ENCODE measurements around the gene PPFIA2. TPM values are rescaled to one million over a fixed set of nuclear protein-coding genes. Genes with fewer than 3 reads are reported as not detected.
"Not testable (repeated sequence)": the region's sequence is repeated elsewhere in the genome, so short reads cannot be mapped to it uniquely, and the experiment has no call there.

The PPFIA2 gene
- total RNA-seq, 4 donors from 2014 or later, result 0.69 to 9.1 (median 1.2) TPM

DNA sequence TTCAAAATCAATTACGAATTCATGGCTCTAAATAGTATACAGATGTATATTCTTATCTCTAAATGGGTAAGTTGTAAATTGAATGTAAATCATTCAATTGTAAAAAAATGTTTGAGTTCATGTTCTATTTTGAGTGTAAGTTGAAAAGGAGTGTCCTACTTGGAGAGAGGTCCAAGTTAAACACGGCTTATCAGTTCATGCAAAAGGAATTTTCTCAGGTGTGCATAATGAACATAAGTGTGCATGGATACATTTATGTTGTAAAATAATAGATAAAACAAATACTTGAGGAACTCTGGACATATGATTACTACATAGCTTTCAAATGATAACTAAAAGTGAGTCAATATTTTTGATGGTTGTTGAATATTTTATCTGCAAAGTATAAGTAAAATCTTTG lies 79.5 kb downstream of the PPFIA2 start:
- TF ChIP-seq, protein P1, sequence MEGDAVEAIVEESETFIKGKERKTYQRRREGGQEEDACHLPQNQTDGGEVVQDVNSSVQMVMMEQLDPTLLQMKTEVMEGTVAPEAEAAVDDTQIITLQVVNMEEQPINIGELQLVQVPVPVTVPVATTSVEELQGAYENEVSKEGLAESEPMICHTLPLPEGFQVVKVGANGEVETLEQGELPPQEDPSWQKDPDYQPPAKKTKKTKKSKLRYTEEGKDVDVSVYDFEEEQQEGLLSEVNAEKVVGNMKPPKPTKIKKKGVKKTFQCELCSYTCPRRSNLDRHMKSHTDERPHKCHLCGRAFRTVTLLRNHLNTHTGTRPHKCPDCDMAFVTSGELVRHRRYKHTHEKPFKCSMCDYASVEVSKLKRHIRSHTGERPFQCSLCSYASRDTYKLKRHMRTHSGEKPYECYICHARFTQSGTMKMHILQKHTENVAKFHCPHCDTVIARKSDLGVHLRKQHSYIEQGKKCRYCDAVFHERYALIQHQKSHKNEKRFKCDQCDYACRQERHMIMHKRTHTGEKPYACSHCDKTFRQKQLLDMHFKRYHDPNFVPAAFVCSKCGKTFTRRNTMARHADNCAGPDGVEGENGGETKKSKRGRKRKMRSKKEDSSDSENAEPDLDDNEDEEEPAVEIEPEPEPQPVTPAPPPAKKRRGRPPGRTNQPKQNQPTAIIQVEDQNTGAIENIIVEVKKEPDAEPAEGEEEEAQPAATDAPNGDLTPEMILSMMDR (IDR thresholded peaks at IDR 0.05), result no peak
- ATAC-seq (ENCODE audit: low FRiP score) (no peak), DNase-seq (ENCODE audit: low spot score) (no peak)

DNA sequence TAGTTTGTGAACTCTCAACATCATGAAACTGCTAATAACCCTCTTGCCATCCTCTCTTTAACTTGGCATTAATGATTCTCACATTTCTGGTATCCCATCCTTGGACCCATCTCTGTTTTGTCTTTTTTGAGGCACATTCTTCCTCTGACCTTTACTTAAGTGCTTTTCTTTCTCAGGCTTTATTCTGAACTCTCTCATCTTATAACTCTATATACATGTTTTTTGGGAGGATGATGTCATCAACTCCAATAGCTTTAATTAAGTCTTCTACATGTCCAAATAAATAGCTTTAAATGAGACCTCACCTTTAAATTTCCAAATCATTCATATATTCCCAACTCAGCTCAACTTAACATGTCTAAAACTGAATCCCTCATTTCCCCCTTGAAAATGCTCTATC lies 88.4 kb downstream of the PPFIA2 start:
- TF ChIP-seq, protein P1 (IDR thresholded peaks at IDR 0.05), result no peak
- no peak for ATAC-seq (ENCODE audit: low FRiP score)
- no peak for DNase-seq (ENCODE audit: low spot score)

DNA sequence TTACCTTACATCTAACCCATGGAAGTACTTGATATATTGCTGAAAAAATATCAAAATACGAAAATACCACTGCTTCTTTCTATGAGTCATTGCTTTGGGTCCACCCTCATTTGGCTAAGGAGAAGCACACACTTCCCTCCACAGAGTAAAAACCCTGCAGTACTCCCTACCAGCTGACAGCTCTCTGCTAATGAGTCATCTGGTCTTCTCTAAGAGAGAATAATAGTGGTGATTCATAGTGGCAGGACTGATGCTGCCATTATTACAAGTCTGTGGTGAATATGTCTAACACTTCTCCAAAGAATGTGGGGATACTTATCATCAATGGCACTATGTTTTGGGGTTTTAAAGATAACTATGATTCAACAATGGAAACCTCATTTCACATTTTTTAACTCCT lies 90.7 kb downstream of the PPFIA2 start:
- ATAC-seq (ENCODE audit: low FRiP score), result peak; percentile 95
- DNase-seq (ENCODE audit: low spot score), result no peak
- TF ChIP-seq, protein P1 (IDR thresholded peaks at IDR 0.05), result no peak

DNA sequence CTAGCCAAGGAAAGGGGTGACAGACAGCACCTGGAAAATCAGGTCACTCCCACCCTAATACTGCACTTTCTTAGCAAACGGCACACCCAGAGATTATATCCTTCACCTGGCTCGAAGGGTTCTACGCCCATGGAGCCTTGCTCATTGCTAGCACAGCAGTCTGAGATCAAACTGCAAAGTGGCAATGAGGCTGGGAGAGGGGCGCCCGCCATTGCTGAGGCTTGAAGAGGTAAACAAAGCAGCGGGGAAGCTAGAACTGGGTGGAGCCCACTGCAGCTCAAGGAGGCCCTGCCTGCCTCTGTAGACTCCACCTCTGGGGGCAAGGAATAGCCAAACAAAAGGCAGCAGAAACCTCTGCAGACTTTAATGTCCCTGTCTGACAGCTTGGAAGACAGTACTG lies 99.8 kb downstream of the PPFIA2 start:
- not testable (repeated sequence) for DNase-seq (ENCODE audit: low spot score); ATAC-seq (ENCODE audit: low FRiP score)

DNA sequence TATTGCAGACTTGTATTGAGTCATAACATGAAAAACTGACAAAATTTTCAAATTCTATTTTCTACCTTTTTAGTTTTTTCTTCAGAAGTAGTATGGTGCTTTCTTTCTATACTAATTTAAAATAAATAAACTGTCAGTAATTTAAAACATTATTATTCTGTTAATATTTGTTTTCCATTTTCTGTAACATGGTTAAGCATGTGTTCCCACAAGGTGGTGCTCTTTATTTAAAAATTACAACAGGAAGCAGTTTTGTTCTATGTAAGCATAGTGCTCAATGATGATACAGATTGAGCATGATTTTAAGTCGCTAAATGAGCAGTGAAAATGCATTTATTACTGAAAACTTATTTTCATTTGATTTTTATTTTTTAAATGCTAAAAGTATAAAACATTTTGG lies 114.6 kb downstream of the PPFIA2 start:
- TF ChIP-seq, protein P1 (IDR thresholded peaks at IDR 0.05), result no peak
- ATAC-seq (ENCODE audit: low FRiP score) (no peak), DNase-seq (ENCODE audit: low spot score) (no peak)

DNA sequence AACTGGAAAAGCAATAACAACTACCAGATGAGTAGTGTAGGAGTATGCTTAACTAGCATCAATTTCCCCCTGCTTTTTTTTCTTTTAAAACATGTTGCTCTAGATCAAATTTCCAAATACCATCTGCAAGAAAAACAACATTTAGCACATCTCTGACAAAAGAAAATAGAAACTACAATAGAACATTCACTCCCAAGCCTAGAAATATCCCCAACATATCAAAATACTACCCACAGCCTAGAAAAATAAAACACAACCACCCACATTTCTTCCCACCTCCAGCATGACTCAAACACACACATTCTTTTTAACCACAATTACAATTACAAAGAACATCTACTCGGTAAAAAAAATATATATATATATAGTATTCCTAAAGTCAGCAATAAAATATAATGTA lies 120.0 kb downstream of the PPFIA2 start:
- TF ChIP-seq, protein P1 (IDR thresholded peaks at IDR 0.05), result no peak
- no peak for ATAC-seq (ENCODE audit: low FRiP score)
- DNase-seq (ENCODE audit: low spot score), result no peak

DNA sequence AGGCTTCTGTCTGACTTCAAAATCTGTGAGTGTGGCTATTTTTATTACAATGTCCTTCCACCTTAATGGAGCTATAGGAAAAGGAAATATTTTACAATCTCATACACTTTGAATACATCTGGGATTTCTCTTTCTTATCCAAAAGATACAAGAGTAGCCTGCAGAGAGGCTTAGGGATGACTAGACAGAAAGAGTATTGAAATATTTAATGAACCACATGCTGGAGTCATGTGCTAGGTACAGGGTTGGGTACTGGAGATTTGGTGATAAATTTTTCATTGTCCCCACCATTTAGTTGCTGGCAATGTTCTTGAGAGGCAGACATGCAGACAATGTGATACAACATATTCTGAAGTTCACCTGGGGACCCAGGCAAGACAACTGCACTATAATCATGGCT lies 126.0 kb downstream of the PPFIA2 start:
- TF ChIP-seq, protein P1 (IDR thresholded peaks at IDR 0.05), result no peak
- DNase-seq (ENCODE audit: low spot score), result no peak
- no peak for ATAC-seq (ENCODE audit: low FRiP score)

Data from omental fat pad (tissue), 4 donors.